ENCODE data around the gene CPNE2.
"Not testable (repeated sequence)": the region's sequence is repeated elsewhere in the genome, so short reads cannot be mapped to it uniquely, and the experiment has no call there.

Gene CPNE2

GRCh38 chr16:57060323-57061083, 31.9 kb upstream of the CPNE2 start:
- DNase-seq (ENCODE audit: low read depth), result no peak
- no peak for TF ChIP-seq CTCF (IDR thresholded peaks at IDR 0.05; ENCODE audit: control insufficient read depth, insufficient read depth, low read depth, low read length, missing control alignments)
- H3K4me3 ChIP-seq (ENCODE audit: control insufficient read depth, low read depth, low read length), result no peak overlapping the region

GRCh38 chr16:57061084-57061905, 31.1 kb upstream of the CPNE2 start:
- DNase-seq (ENCODE audit: low read depth), result no peak
- H3K4me3 ChIP-seq (ENCODE audit: control insufficient read depth, low read depth, low read length), result no peak overlapping the region
- TF ChIP-seq CTCF (IDR thresholded peaks at IDR 0.05; ENCODE audit: control insufficient read depth, insufficient read depth, low read depth, low read length, missing control alignments), result no peak

- no peak for DNase-seq (ENCODE audit: low read depth)
- no peak for TF ChIP-seq CTCF (IDR thresholded peaks at IDR 0.05; ENCODE audit: control insufficient read depth, insufficient read depth, low read depth, low read length, missing control alignments)
- no peak overlapping the region for H3K4me3 ChIP-seq (ENCODE audit: control insufficient read depth, low read depth, low read length)
Measured at GRCh38 chr16:57062329-57062728, 30.1 kb upstream of the CPNE2 start.

GRCh38 chr16:57063189-57063588, 29.2 kb upstream of the CPNE2 start:
- not testable (repeated sequence) for H3K4me3 ChIP-seq (ENCODE audit: control insufficient read depth, low read depth, low read length); DNase-seq (ENCODE audit: low read depth)

GRCh38 chr16:57064995-57065394, 27.4 kb upstream of the CPNE2 start:
- H3K4me3 ChIP-seq (ENCODE audit: control insufficient read depth, low read depth, low read length), result no peak overlapping the region
- no peak for TF ChIP-seq CTCF (IDR thresholded peaks at IDR 0.05; ENCODE audit: control insufficient read depth, insufficient read depth, low read depth, low read length, missing control alignments)
- no peak for DNase-seq (ENCODE audit: low read depth)

GRCh38 chr16:57066625-57067024, 25.8 kb upstream of the CPNE2 start:
- DNase-seq (ENCODE audit: low read depth), result no peak
- no peak for TF ChIP-seq CTCF (IDR thresholded peaks at IDR 0.05; ENCODE audit: control insufficient read depth, insufficient read depth, low read depth, low read length, missing control alignments)
- H3K4me3 ChIP-seq (ENCODE audit: control insufficient read depth, low read depth, low read length), result no peak overlapping the region

GRCh38 chr16:57067347-57067746, 25.0 kb upstream of the CPNE2 start:
- DNase-seq (ENCODE audit: low read depth), result no peak
- no peak overlapping the region for H3K4me3 ChIP-seq (ENCODE audit: control insufficient read depth, low read depth, low read length)
- TF ChIP-seq CTCF (IDR thresholded peaks at IDR 0.05; ENCODE audit: control insufficient read depth, insufficient read depth, low read depth, low read length, missing control alignments), result no peak

Measured in AG09309 (cell line).